ENCODE measurements around the gene ETV4. TPM values are rescaled to one million over a fixed set of nuclear protein-coding genes. Genes with fewer than 3 reads are reported as not detected.

The ETV4 gene
- polyA plus RNA-seq, 1 of the 3 experiments (the other 2 are of a cell fraction), result 33.2 TPM

- TF ChIP-seq MXI1 (IDR thresholded peaks at IDR 0.05; ENCODE audit: low read depth, low read length), result no peak
- no peak for TF ChIP-seq TCF12 (IDR thresholded peaks at IDR 0.05)
- TF ChIP-seq, protein P1, sequence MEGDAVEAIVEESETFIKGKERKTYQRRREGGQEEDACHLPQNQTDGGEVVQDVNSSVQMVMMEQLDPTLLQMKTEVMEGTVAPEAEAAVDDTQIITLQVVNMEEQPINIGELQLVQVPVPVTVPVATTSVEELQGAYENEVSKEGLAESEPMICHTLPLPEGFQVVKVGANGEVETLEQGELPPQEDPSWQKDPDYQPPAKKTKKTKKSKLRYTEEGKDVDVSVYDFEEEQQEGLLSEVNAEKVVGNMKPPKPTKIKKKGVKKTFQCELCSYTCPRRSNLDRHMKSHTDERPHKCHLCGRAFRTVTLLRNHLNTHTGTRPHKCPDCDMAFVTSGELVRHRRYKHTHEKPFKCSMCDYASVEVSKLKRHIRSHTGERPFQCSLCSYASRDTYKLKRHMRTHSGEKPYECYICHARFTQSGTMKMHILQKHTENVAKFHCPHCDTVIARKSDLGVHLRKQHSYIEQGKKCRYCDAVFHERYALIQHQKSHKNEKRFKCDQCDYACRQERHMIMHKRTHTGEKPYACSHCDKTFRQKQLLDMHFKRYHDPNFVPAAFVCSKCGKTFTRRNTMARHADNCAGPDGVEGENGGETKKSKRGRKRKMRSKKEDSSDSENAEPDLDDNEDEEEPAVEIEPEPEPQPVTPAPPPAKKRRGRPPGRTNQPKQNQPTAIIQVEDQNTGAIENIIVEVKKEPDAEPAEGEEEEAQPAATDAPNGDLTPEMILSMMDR (IDR thresholded peaks at IDR 0.05), result no peak
- no peak for TF ChIP-seq ZBTB33 (IDR thresholded peaks at IDR 0.05; ENCODE audit: borderline replicate concordance, low read depth)
- TF ChIP-seq CHD2 (IDR thresholded peaks at IDR 0.05; ENCODE audit: low read length, partially characterized antibody), result no peak
- no peak overlapping the region for H3K27ac ChIP-seq (ENCODE audit: low read depth in 2 of 2, low read length in 1 of 2)
- ChIA-PET CTCF (interaction anchor here (1.0 to 10.5 kb wide), 12 partner anchors 10 to 183 kb away, joined by 3 to 97 read pairs (median 9); partner anchors contain the start of genes DHX8 and SOST), POLR2A (no interaction called here)
- DNase-seq, result no peak
- H3K9me3 ChIP-seq, result no peaks in the 10 kb centered on the region
- H4K20me1 ChIP-seq (ENCODE audit: insufficient read depth), result no peaks in the 10 kb centered on the region
- H3K27me3 ChIP-seq (ENCODE audit: insufficient read depth), result no peaks in the 10 kb centered on the region
- peaks cover 10% of the 10 kb centered on the region in 2 experiments; a peak in 2 of 4 replicates for H3K4me1 ChIP-seq (ENCODE audit: control insufficient read depth in 1 of 2, insufficient read depth in 2 of 2, low read depth in 1 of 2, low read length in 1 of 2)
- WGBS (ENCODE audit: low lambda C conversion rate), result 49% methylated on average over 5 of the region's 5 CpGs
- no peak overlapping the region for H2AFZ ChIP-seq (ENCODE audit: low read depth)
- no peaks in the 10 kb centered on the region for H3K9me2 ChIP-seq
- peaks cover 12% of the 10 kb centered on the region for H3F3A ChIP-seq (replicated peaks; ENCODE audit: insufficient read depth)
- H3K4me2 ChIP-seq, result no peak overlapping the region
- H3K9ac ChIP-seq, result no peak overlapping the region
- H3K4me3 ChIP-seq (ENCODE audit: low read depth in 2 of 2, low read length in 1 of 2), result no peak overlapping the region
- H3K36me3 ChIP-seq (replicated peaks in 1 of 2; ENCODE audit: control insufficient read depth in 1 of 2, insufficient read depth in 2 of 2, low read length in 1 of 2), result no peaks in the 10 kb centered on the region
- H3K79me2 ChIP-seq (ENCODE audit: insufficient read depth), result no peaks in the 10 kb centered on the region
Measured at GRCh38 chr17:43574896-43575525, 28.9 kb upstream of the ETV4 start.

GRCh38 chr17:43574348-43574747, 28.2 kb upstream of the ETV4 start:
- Histone ChIP-seq H3F3A (replicated peaks; ENCODE audit: insufficient read depth) (peaks cover 19% of the 10 kb centered on the region), H3K36me3 (replicated peaks in 1 of 2; ENCODE audit: control insufficient read depth in 1 of 2, insufficient read depth in 2 of 2, low read length in 1 of 2) (no peaks in the 10 kb centered on the region), H3K4me1 (ENCODE audit: control insufficient read depth in 1 of 2, insufficient read depth in 2 of 2, low read depth in 1 of 2, low read length in 1 of 2) (peaks cover 7 to 10% of the 10 kb centered on the region in 2 experiments; a peak in 2 of 4 replicates), H3K4me2 (no peak overlapping the region), H3K79me2 (ENCODE audit: insufficient read depth) (no peaks in the 10 kb centered on the region), H3K9me2 (no peaks in the 10 kb centered on the region), H3K27ac (ENCODE audit: low read depth in 2 of 2, low read length in 1 of 2) (no peak overlapping the region), H3K4me3 (ENCODE audit: low read depth in 2 of 2, low read length in 1 of 2) (no peak overlapping the region), H4K20me1 (ENCODE audit: insufficient read depth) (no peaks in the 10 kb centered on the region), H3K27me3 (ENCODE audit: insufficient read depth) (no peaks in the 10 kb centered on the region), H3K9ac (no peak overlapping the region), H2AFZ (ENCODE audit: low read depth) (no peak overlapping the region), H3K9me3 (no peaks in the 10 kb centered on the region)
- POLR2A ChIA-PET, result no interaction called here
- TF ChIP-seq MAX (IDR thresholded peaks at IDR 0.05; ENCODE audit: low read depth) (no peak), TCF12 (IDR thresholded peaks at IDR 0.05) (no peak), TEAD4 (IDR thresholded peaks at IDR 0.05; ENCODE audit: borderline replicate concordance, insufficient read depth) (no peak)
- 87% methylated on average over 12 of the region's 13 CpGs for WGBS (ENCODE audit: low lambda C conversion rate)
- CTCF ChIA-PET, result interaction anchor here (1.0 to 10.5 kb wide), 9 partner anchors 11 to 183 kb away, joined by 3 to 97 read pairs (median 3); partner anchors contain the start of genes DHX8 and SOST
- DNase-seq, result no peak
